Measurements from ENCODE around the gene YJEFN3.

The YJEFN3 gene

GRCh38 chr19:19584356-19584755 lies 55.6 kb downstream of the YJEFN3 start:
- no peak for DNase-seq (ENCODE audit: low read depth in 2 of 2)

Data from activated CD4-positive, alpha-beta T cell treated with anti-CD3 and anti-CD28 coated beads for 24 hours (primary cell).